HCT116 (cell line): ENCODE data around the gene LTBP4. TPM values are rescaled to one million over a fixed set of nuclear protein-coding genes. Genes with fewer than 3 reads are reported as not detected.

Source experiments
- ATAC-seq: fragments of 200-7000 bp; cut with Tn5 transposase; 2 replicates; pipeline ENCODE4 v1.9.1; 2020; ENCODE audit warnings: mild to moderate bottlenecking, moderate library complexity
- BruUV-seq: library from RNA; stranded (reverse); fragments of 400-500 nt; replicated peaks from 2 replicates; lab custom pipeline; 2021; lab: Mats Ljungman, UMichigan
- CTCF ChIA-PET: fragments of 300-600 bp; sonication (Branson Sonifier 250); formaldehyde crosslinking; loops from one replicate; lab custom pipeline; 2021; ENCODE audit warnings: antibody characterized with exemption; lab: Charles Lee
- POLR2A ChIA-PET: fragments of 300-600, 350-600 bp; sonication (Branson Sonifier 250); formaldehyde crosslinking; loops from one replicate; lab custom pipeline; 2021; ENCODE audit warnings: antibody characterized with exemption; lab: Charles Lee
- RAD21 ChIA-PET, 2 experiments: fragments of 300-600 bp; sonication (Branson Sonifier 250); formaldehyde crosslinking; loops; one replicate each; lab custom pipeline; 2023; ENCODE audit warnings: low total read pairs in 2 of 2; ENCODE audit not compliant: uncharacterized antibody in 2 of 2, unreplicated experiment in 2 of 2, low non-redundant PET in 1 of 2; lab: Charles Lee
- DNase-seq: peaks from one replicate; pipeline ENCODE4 v3.0.0-alpha.2; 2010; ENCODE audit warnings: low read depth, low spot score
- H2AFZ ChIP-seq: fragments of 200-600 bp; shearing (Covaris generic), sonication (generic); 2 replicates; pipeline ENCODE4 v1.6.1; 2017; ENCODE audit warnings: low read depth, mixed run types, mixed read lengths, antibody characterized with exemption, low read length; ENCODE audit not compliant: poor library complexity, severe bottlenecking
- H3K27ac ChIP-seq: 2 replicates; pipeline ENCODE4 v1.5.1; 2012; ENCODE audit warnings: low read depth, low read length
- H3K27me3 ChIP-seq: fragments of 200-600 bp; sonication (generic); 2 replicates; pipeline ENCODE4 v1.6.1; 2016; ENCODE audit warnings: mixed run types, low read length, mixed read lengths; ENCODE audit not compliant: insufficient read depth
- H3K36me3 ChIP-seq, 2 experiments: fragments of 200-500 bp in 1 of 2; fragments of 200-600 bp in 1 of 2; sonication (Bioruptor generic) in 1 of 2; sonication (generic) in 1 of 2; 2 replicates each; pipeline versions ENCODE4 v1.5.1 to v1.6.1; 2014 to 2016; ENCODE audit warnings: low read length in 2 of 2, inconsistent platforms in 1 of 2, mixed read lengths in 1 of 2, mixed run types in 1 of 2; ENCODE audit not compliant: insufficient read depth in 2 of 2, control insufficient read depth in 1 of 2
- H3K4me1 ChIP-seq, 2 experiments: fragments of 200-600 bp in 1 of 2; sonication (generic) in 1 of 2; 2 replicates each; pipeline versions ENCODE4 v1.5.1 to v1.6.1; 2012 to 2017; ENCODE audit warnings: low read length in 2 of 2, inconsistent platforms in 1 of 2, mild to moderate bottlenecking in 1 of 2, mixed read lengths in 1 of 2, mixed run types in 1 of 2, moderate library complexity in 1 of 2; ENCODE audit not compliant: insufficient read depth in 2 of 2, control insufficient read depth in 1 of 2
- H3K4me2 ChIP-seq: fragments of 200-600 bp; sonication (generic); 2 replicates; pipeline ENCODE4 v1.6.1; 2017; ENCODE audit warnings: mixed run types, low read length, mixed read lengths
- H3K4me3 ChIP-seq, 2 experiments: fragments of 200-600 bp in 1 of 2; sonication (generic) in 1 of 2; replicated peaks in 1 of 2; 2 replicates each; pipeline ENCODE4 v1.5.1; 2011 to 2016; ENCODE audit warnings: low read length in 2 of 2, control low read depth in 1 of 2, low read depth in 1 of 2, mild to moderate bottlenecking in 1 of 2, mixed read lengths in 1 of 2, mixed run types in 1 of 2
- H3K79me2 ChIP-seq: fragments of 200-600 bp; sonication (generic); 2 replicates; pipeline ENCODE4 v1.6.1; 2017; ENCODE audit warnings: mild to moderate bottlenecking, mixed run types, low read length, moderate library complexity, mixed read lengths; ENCODE audit not compliant: insufficient read depth
- H3K9ac ChIP-seq: fragments of 200-600 bp; sonication (generic); 2 replicates; pipeline ENCODE4 v1.6.1; 2016; ENCODE audit warnings: low read length, mixed read lengths
- H3K9me2 ChIP-seq: fragments of 200-600 bp; sonication (generic), shearing (Covaris generic); 2 replicates; pipeline ENCODE4 v1.6.1; 2017; ENCODE audit warnings: mixed run types, mild to moderate bottlenecking, moderate library complexity; ENCODE audit not compliant: insufficient read depth
- H3K9me3 ChIP-seq, 2 experiments: fragments of 200-500 bp in 1 of 2; fragments of 200-600 bp in 1 of 2; sonication (Bioruptor generic) in 1 of 2; sonication (generic) in 1 of 2; 2 replicates each; pipeline ENCODE4 v1.6.1; 2014 to 2017; ENCODE audit warnings: low read length in 2 of 2, mixed read lengths in 2 of 2, inconsistent platforms in 1 of 2, low read depth in 1 of 2, mild to moderate bottlenecking in 1 of 2, mixed run types in 1 of 2, moderate library complexity in 1 of 2; ENCODE audit not compliant: control insufficient read depth in 1 of 2, insufficient read depth in 1 of 2
- H4K20me1 ChIP-seq: fragments of 200-600 bp; sonication (generic), shearing (Covaris generic); 2 replicates; pipeline ENCODE4 v1.6.1; 2017; ENCODE audit warnings: mixed run types, mild to moderate bottlenecking, moderate library complexity; ENCODE audit not compliant: insufficient read depth
- CBX3 ChIP-seq: IDR thresholded peaks from 2 replicates; pipeline ENCODE4 v1.6.1; 2012; ENCODE audit warnings: low read depth
- ELF1 ChIP-seq: IDR thresholded peaks from 2 replicates; pipeline ENCODE4 v1.6.1; 2012; ENCODE audit warnings: low read depth, borderline replicate concordance
- EZH2 ChIP-seq: fragments of 200-600 bp; sonication (generic); IDR thresholded peaks from 2 replicates; pipeline ENCODE4 v1.6.1; 2017; ENCODE audit warnings: antibody characterized with exemption, mixed run types
- EZH2phosphoT487 ChIP-seq: fragments of 200-600 bp; IDR thresholded peaks from 2 replicates; pipeline ENCODE4 v1.6.1; 2018; ENCODE audit warnings: antibody characterized with exemption, borderline replicate concordance
- FOSL1 ChIP-seq: IDR thresholded peaks from 2 replicates; pipeline ENCODE4 v1.6.1; 2012; ENCODE audit warnings: low read depth
- JUND ChIP-seq: IDR thresholded peaks from 2 replicates; pipeline ENCODE4 v1.6.1; 2012
- POLR2A ChIP-seq: IDR thresholded peaks from 2 replicates; pipeline ENCODE4 v1.7.0; 2011; ENCODE audit warnings: borderline replicate concordance; ENCODE audit not compliant: insufficient read depth, insufficient read length; ENCODE audit errors: extremely low read depth
- POLR2AphosphoS5 ChIP-seq: IDR thresholded peaks from 2 replicates; pipeline ENCODE4 v1.6.1; 2011; ENCODE audit warnings: mild to moderate bottlenecking, low read depth, low read length, moderate library complexity
- RAD21 ChIP-seq: IDR thresholded peaks from 2 replicates; pipeline ENCODE4 v1.6.1; 2012; ENCODE audit warnings: low read depth, mild to moderate bottlenecking
- SIN3A ChIP-seq: IDR thresholded peaks from 2 replicates; pipeline ENCODE4 v1.6.1; 2012; ENCODE audit warnings: low read depth
- SRF ChIP-seq: IDR thresholded peaks from 2 replicates; pipeline ENCODE4 v1.6.1; 2012; ENCODE audit warnings: low read depth
- TCF7L2 ChIP-seq: IDR thresholded peaks from 2 replicates; pipeline ENCODE4 v1.7.0; 2011; ENCODE audit warnings: borderline replicate concordance, inconsistent platforms; ENCODE audit not compliant: insufficient read depth, insufficient read length; ENCODE audit errors: extremely low read depth
- YY1 ChIP-seq: IDR thresholded peaks from 2 replicates; pipeline ENCODE4 v1.6.1; 2011; ENCODE audit warnings: low read length, low read depth, moderate library complexity, mild to moderate bottlenecking; ENCODE audit not compliant: insufficient replicate concordance; ENCODE audit errors: extremely low read depth
- ZFX ChIP-seq: fragments of 450-650 bp; IDR thresholded peaks from 2 replicates; pipeline ENCODE4 v1.6.1; 2017
- intact Hi-C: fragments of 100-400 bp; cut with micrococcal nuclease; formaldehyde crosslinking; loops from 2 replicates; pipeline ENCODE4 v1.10.0; 2022
- total RNA-seq: library from RNA; stranded (reverse); gene quantifications from one replicate; pipeline ENCODE4 v1.2.1, GENCODE V29; 2021; ENCODE audit not compliant: unreplicated experiment
- TF ChIP-seq, protein P1 (sequence below): IDR thresholded peaks from 2 replicates; pipeline ENCODE4 v1.6.1; 2012
- TF ChIP-seq, protein P2 (sequence below): IDR thresholded peaks from 2 replicates; pipeline ENCODE4 v1.6.1; 2012
- TF ChIP-seq, protein P3 (sequence below): IDR thresholded peaks from 2 replicates; pipeline ENCODE4 v1.6.1; 2011; ENCODE audit warnings: mild to moderate bottlenecking, low read length, moderate library complexity; ENCODE audit not compliant: insufficient replicate concordance; ENCODE audit errors: extremely low read depth

The LTBP4 gene
- total RNA-seq, 1 experiment from 2014 or later: 310 TPM

DNA sequence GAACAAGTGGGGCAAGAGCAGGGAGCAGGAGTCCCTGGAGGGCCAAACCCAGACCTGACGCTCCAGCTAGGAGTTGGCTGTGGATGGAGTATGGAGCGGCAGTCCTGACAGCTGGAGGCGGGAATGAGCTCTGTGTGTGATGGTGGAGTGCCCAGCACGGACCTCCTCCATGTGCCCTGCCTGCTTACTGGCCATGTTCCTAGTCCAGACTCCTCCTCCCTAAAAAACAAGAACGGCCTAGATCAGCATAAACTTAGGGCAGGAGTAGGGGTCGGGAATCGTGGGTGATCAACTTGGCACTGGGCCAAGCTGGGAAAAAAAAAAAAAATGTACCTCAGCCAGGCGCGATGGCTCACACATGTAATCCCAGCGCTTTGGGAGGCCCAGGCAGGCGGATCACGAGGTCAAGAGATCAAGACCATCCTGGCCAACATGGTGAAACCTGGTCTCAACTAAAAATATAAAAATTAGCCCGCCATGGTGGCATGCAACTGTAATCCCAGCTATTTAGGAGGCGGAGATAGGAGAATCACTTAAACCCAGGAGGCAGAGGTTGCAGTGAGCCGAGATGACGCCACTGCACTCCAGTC lies 29.5 kb downstream of the LTBP4 start:
- no peak for ATAC-seq
- TF ChIP-seq CBX3 (no peak), TCF7L2 (no peak), ZFX (no peak), POLR2AphosphoS5 (no peak), POLR2A (no peak)
- TF ChIP-seq, protein P1, sequence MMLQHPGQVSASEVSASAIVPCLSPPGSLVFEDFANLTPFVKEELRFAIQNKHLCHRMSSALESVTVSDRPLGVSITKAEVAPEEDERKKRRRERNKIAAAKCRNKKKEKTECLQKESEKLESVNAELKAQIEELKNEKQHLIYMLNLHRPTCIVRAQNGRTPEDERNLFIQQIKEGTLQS: no peak
- TF ChIP-seq, protein P2, sequence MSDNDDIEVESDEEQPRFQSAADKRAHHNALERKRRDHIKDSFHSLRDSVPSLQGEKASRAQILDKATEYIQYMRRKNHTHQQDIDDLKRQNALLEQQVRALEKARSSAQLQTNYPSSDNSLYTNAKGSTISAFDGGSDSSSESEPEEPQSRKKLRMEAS: no peak
- DNase-seq: no peak
- intact Hi-C loops: no loop called here
- Histone ChIP-seq H3K4me3 (no peak overlapping the region), H3K9me3 (no peaks in the 10 kb centered on the region), H4K20me1 (no peaks in the 10 kb centered on the region), H2AFZ (no peak overlapping the region), H3K79me2 (no peaks in the 10 kb centered on the region), H3K27ac (no peak overlapping the region), H3K4me1 (peaks cover 2 to 15% of the 10 kb centered on the region in 2 experiments; a peak in 2 of 4 replicates), H3K27me3 (no peaks in the 10 kb centered on the region), H3K36me3 (peaks cover 13 to 17% of the 10 kb centered on the region in 2 experiments; a peak in 3 of 4 replicates), H3K4me2 (no peak overlapping the region), H3K9me2 (no peaks in the 10 kb centered on the region), H3K9ac (no peak overlapping the region)
- ChIA-PET CTCF (interaction anchor here (0.6 to 1.0 kb wide), 3 partner anchors 60 to 629 kb away, joined by 3 to 4 read pairs (median 3); no protein-coding TSS in a partner anchor), POLR2A (no interaction called here), RAD21 (no interaction called here)
- BruUV-seq: no TSS peak

DNA sequence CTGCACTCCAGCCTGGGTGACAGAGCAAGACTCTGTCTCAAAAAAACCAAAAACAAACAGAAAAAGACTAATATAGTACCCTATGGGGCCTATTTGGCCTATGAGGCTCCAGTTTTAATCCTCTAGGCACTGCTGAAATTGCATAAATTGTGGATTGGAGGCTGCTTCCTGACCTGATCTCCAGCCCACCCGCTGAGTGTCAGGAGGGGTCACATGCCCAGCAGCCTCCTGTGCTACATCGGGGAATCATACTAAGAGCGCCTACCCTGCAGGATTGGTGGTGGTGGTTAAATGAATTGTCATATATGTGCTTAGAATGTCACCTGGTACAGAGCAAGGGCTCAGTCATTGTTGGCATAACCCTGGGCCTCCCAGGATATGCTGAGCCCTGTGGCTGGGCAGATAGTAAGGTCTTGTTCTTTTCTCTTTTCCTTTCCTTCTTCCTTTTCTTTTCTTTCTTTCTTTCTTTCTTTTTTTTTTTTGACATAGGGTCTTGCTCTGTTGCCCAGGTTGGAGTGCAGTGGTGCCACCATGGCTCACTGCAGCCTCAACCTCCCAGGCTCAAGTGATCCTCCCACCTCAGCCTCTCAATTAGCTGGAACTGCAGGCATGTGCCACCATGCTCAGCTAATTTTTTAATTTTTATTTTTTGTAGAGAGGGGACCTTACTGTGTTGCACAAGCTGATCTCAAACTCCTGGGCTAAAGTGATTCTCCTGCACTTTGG lies 31.3 kb downstream of the LTBP4 start:
- ATAC-seq (no peak), DNase-seq (no peak)
- Histone ChIP-seq H3K9ac (no peak overlapping the region), H3K9me3 (no peaks in the 10 kb centered on the region), H3K4me1 (peaks cover 2 to 24% of the 10 kb centered on the region in 2 experiments; a peak in 2 of 4 replicates), H3K36me3 (peaks cover 4 to 9% of the 10 kb centered on the region in 2 experiments; a peak in 1 of 4 replicates), H3K4me3 (no peak overlapping the region), H3K9me2 (no peaks in the 10 kb centered on the region), H3K27me3 (no peaks in the 10 kb centered on the region), H4K20me1 (no peaks in the 10 kb centered on the region), H3K27ac (no peak overlapping the region), H3K4me2 (no peak overlapping the region), H2AFZ (no peak overlapping the region), H3K79me2 (no peaks in the 10 kb centered on the region)
- ChIA-PET POLR2A (interaction anchor here (0.7 kb wide), 1 partner anchor 12 kb away, joined by 3 read pairs; no protein-coding TSS in a partner anchor), RAD21 (no interaction called here), CTCF (interaction anchor here (4.2 kb wide), 1 partner anchor 13 kb away, joined by 50 read pairs; no protein-coding TSS in a partner anchor)
- no TSS peak for BruUV-seq
- intact Hi-C loops: no loop called here
- TF ChIP-seq SRF: no peak
- TF ChIP-seq ELF1: no peak
- no peak for TF ChIP-seq EZH2
- TF ChIP-seq FOSL1: no peak
- TF ChIP-seq EZH2phosphoT487: no peak
- TF ChIP-seq RAD21: no peak
- TF ChIP-seq JUND: no peak
- no peak for TF ChIP-seq SIN3A
- no peak for TF ChIP-seq YY1
- TF ChIP-seq, protein P3, sequence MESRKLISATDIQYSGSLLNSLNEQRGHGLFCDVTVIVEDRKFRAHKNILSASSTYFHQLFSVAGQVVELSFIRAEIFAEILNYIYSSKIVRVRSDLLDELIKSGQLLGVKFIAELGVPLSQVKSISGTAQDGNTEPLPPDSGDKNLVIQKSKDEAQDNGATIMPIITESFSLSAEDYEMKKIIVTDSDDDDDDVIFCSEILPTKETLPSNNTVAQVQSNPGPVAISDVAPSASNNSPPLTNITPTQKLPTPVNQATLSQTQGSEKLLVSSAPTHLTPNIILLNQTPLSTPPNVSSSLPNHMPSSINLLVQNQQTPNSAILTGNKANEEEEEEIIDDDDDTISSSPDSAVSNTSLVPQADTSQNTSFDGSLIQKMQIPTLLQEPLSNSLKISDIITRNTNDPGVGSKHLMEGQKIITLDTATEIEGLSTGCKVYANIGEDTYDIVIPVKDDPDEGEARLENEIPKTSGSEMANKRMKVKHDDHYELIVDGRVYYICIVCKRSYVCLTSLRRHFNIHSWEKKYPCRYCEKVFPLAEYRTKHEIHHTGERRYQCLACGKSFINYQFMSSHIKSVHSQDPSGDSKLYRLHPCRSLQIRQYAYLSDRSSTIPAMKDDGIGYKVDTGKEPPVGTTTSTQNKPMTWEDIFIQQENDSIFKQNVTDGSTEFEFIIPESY: no peak
- no peak for TF ChIP-seq TCF7L2
